B cell (primary cell): ENCODE measurements around the gene IKZF2.

Source experiments
- EZH2 ChIP-seq: IDR thresholded peaks from 2 replicates; pipeline ENCODE4 v1.6.1; 2012; ENCODE audit warnings: borderline replicate concordance, low read depth, mild to moderate bottlenecking, moderate library complexity, low read length; ENCODE audit not compliant: insufficient read depth, poor library complexity, severe bottlenecking
- TF ChIP-seq, protein P1 (sequence below): fragments of 200-600 bp; IDR thresholded peaks from one replicate; pipeline ENCODE4 v1.8.0; 2022; ENCODE audit warnings: antibody characterized with exemption, mild to moderate bottlenecking

DNA sequence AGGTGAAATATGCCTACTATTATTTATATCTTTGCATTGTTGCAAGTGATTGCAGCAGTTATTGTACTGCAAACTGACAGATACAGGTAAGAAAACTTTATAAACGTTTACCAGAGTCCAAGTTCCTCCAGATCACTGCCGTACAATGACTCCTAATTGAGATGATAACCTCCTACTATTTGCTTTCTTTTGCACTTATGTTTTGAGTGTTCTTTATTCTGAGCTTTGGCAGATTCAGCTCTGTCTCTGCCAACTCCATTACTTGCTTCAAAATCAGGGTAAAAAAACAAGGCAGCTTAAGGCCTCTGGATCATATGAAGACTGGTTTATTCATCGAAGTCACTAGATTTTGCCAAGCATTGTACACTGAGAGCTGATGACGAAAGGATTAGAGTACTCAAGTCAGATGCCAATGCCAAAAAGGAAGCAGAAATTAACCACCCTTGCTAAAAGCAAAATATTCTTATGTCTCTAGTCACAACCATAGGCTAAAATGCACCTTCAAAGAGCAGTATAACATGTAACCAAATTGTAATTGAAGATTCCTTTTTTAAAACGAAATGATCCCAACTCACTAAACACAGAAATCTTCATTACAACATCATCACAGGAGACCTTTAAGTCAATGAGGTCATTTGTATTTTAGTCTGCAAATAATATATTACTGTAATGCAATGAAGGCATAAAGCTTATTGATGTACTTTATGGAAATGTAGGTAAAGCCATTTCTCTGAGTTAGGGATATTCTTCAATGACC is 10.5 kb upstream of the IKZF2 start:
- TF ChIP-seq, protein P1, sequence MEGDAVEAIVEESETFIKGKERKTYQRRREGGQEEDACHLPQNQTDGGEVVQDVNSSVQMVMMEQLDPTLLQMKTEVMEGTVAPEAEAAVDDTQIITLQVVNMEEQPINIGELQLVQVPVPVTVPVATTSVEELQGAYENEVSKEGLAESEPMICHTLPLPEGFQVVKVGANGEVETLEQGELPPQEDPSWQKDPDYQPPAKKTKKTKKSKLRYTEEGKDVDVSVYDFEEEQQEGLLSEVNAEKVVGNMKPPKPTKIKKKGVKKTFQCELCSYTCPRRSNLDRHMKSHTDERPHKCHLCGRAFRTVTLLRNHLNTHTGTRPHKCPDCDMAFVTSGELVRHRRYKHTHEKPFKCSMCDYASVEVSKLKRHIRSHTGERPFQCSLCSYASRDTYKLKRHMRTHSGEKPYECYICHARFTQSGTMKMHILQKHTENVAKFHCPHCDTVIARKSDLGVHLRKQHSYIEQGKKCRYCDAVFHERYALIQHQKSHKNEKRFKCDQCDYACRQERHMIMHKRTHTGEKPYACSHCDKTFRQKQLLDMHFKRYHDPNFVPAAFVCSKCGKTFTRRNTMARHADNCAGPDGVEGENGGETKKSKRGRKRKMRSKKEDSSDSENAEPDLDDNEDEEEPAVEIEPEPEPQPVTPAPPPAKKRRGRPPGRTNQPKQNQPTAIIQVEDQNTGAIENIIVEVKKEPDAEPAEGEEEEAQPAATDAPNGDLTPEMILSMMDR, result no peak
- no peak for TF ChIP-seq EZH2
